ENCODE data around the gene SGSM1.

The SGSM1 gene

GRCh38 chr22:24962094-24962493 lies 156.1 kb downstream of the SGSM1 start:
- DNase-seq (ENCODE audit: low read depth): no peak
- H3K4me3 ChIP-seq (ENCODE audit: low read depth, low read length): no peak overlapping the region
- TF ChIP-seq CTCF (IDR thresholded peaks at IDR 0.05; ENCODE audit: low read depth, low read length) (no peak), MAX (IDR thresholded peaks at IDR 0.05; ENCODE audit: low read depth, low read length) (no peak), MYC (IDR thresholded peaks at IDR 0.05; ENCODE audit: low read depth, low read length) (no peak), POLR2A (IDR thresholded peaks at IDR 0.05; ENCODE audit: extremely low read depth, insufficient read length) (no peak)

GRCh38 chr22:24962835-24963234 lies 156.8 kb downstream of the SGSM1 start:
- DNase-seq (ENCODE audit: low read depth): no peak
- no peak overlapping the region for H3K4me3 ChIP-seq (ENCODE audit: low read depth, low read length)
- TF ChIP-seq MYC (IDR thresholded peaks at IDR 0.05; ENCODE audit: low read depth, low read length) (no peak), MAX (IDR thresholded peaks at IDR 0.05; ENCODE audit: low read depth, low read length) (no peak), POLR2A (IDR thresholded peaks at IDR 0.05; ENCODE audit: extremely low read depth, insufficient read length) (no peak)

GRCh38 chr22:24964441-24964840 lies 158.4 kb downstream of the SGSM1 start:
- H3K4me3 ChIP-seq (ENCODE audit: low read depth, low read length): no peak overlapping the region
- no peak for DNase-seq (ENCODE audit: low read depth)
- TF ChIP-seq MAX (IDR thresholded peaks at IDR 0.05; ENCODE audit: low read depth, low read length): no peak
- TF ChIP-seq POLR2A (IDR thresholded peaks at IDR 0.05; ENCODE audit: extremely low read depth, insufficient read length): no peak
- TF ChIP-seq MYC (IDR thresholded peaks at IDR 0.05; ENCODE audit: low read depth, low read length): no peak
- TF ChIP-seq CTCF (IDR thresholded peaks at IDR 0.05; ENCODE audit: low read depth, low read length): no peak

GRCh38 chr22:24965822-24966626 lies 160.0 kb downstream of the SGSM1 start:
- H3K4me3 ChIP-seq (ENCODE audit: low read depth, low read length): no peak overlapping the region
- TF ChIP-seq MYC (IDR thresholded peaks at IDR 0.05; ENCODE audit: low read depth, low read length) (no peak), MAX (IDR thresholded peaks at IDR 0.05; ENCODE audit: low read depth, low read length) (no peak), POLR2A (IDR thresholded peaks at IDR 0.05; ENCODE audit: extremely low read depth, insufficient read length) (no peak), CTCF (IDR thresholded peaks at IDR 0.05; ENCODE audit: low read depth, low read length) (no peak)
- no peak for DNase-seq (ENCODE audit: low read depth)

GRCh38 chr22:24968066-24968561 lies 162.1 kb downstream of the SGSM1 start:
- no peak overlapping the region for H3K4me3 ChIP-seq (ENCODE audit: low read depth, low read length)
- TF ChIP-seq CTCF (IDR thresholded peaks at IDR 0.05; ENCODE audit: low read depth, low read length) (no peak), MAX (IDR thresholded peaks at IDR 0.05; ENCODE audit: low read depth, low read length) (no peak), MYC (IDR thresholded peaks at IDR 0.05; ENCODE audit: low read depth, low read length) (no peak), POLR2A (IDR thresholded peaks at IDR 0.05; ENCODE audit: extremely low read depth, insufficient read length) (no peak)
- no peak for DNase-seq (ENCODE audit: low read depth)

Measured in NB4 (cell line).